Endothelial cell of hepatic sinusoid (primary cell): Measurements from ENCODE around the gene KIAA0825.

Experiments used
- in situ Hi-C: cut with HindIII; loops from 2 replicates; pipeline ENCODE4 v1.10.0; 2017; ENCODE audit warnings: low sequenced_read_pairs

The KIAA0825 gene

DNA sequence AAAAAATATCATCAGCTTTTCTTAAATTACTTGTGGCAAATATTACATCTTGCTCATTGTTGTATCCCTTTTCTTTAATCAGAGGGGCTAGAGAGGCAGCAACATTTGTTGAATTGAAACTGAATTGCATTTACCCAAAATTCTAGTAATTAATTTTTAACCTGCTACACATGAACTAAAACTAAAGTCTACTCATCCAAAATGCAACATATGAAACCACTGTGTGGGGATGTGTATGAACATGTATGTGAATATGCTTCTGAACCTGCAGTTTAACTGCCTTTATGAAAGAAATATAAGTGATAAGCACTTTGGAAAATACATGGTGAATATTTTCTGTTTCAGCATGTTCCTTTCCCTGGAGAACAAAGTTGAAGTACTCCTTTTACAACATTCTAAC is 158.5 kb downstream of the KIAA0825 start:
- in situ Hi-C loops = no loop called here

DNA sequence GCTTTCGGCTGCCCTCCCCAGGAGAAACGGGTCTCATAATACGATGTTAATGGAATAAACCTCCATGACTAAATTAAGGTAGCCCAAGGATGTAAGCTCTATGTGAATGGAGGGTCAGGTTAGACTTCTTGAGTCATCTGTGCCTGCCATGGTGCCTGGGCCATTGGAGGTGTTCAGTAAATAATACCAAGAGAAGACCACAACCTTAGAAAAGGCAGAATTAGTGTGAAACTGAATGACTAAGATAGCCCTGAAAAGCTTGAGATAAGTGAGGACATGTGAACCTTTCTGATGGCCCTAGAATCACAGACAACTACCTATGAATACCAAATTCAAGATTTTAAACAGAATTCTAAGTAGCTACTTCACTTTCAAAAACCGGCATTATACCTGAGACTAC is 160.6 kb downstream of the KIAA0825 start:
- in situ Hi-C loops = no loop called here

DNA sequence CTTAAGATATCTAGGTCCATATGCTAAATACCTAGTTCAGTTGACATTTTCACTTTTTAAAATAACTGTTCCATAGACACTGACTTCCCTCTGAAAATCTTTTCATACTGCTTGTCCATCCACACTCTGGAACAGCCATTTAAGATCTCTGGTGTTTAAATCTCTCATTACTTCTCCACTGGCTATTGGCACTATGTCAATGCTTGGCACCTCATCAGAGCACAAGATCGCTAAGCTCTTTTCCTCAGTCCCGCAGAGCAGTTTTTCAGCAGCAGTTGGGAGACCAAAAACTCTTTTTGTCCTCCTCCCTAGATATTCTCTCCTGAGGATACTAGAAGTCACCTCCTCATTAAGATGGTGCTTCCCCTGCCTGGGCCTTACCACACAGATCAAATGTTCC is 172.7 kb downstream of the KIAA0825 start:
- in situ Hi-C loops = no loop called here

DNA sequence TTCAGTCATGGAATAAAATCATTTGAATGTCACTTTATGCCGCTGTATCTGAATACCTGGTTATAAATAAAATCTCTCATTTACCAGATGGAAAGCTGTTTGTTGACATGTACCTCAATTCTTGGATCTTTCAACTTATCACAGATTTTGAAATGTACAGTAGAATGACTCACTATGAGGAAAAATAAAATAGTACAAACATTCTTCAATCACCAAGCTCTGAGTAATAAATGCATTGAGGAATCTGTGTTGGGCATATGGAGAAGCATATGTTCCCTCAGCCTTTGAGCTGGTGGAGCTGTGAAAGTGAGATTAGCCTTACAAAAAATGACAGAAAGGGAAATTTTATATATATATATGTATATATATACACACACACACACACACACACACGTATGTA is 175.4 kb downstream of the KIAA0825 start:
- in situ Hi-C loops = no loop called here

DNA sequence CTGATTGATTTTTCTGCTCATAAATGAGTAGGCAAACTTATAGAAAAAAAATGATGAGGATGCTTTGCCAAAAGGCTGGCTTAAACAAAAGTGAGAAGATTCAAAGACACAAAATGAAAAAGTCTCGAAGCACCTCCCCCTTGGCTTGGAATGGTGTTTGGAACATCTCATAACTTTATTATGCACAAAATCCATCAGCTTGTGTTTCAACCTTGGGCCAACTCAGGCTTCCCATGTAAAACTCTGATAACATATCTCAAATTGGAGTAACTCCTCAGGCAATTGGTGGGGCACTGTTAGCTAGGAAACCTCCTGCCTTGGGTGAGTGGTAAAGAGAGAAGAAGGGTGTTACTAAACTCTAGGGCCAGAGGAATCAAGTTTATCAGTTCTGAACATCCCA is 176.3 kb downstream of the KIAA0825 start:
- in situ Hi-C loops = no loop called here

DNA sequence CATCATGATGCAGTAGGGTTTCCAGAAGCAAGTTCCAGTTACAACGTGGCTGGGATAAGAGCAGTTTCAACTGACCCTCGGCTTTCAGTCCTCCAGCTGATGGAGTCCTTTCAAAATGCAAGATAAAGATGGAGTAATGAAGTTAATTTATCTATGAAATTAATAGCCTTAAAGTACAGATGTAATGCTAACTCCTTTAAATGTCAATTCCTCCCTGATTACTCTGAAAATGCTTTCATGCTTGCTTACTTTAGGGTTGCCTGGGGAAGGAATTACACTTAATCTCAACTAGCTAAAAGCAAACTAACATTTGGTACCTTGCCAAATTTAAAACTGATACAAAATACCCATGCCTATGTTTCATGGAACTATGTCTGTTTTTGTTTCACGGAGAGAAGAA is 178.4 kb downstream of the KIAA0825 start:
- in situ Hi-C loops = no loop called here

DNA sequence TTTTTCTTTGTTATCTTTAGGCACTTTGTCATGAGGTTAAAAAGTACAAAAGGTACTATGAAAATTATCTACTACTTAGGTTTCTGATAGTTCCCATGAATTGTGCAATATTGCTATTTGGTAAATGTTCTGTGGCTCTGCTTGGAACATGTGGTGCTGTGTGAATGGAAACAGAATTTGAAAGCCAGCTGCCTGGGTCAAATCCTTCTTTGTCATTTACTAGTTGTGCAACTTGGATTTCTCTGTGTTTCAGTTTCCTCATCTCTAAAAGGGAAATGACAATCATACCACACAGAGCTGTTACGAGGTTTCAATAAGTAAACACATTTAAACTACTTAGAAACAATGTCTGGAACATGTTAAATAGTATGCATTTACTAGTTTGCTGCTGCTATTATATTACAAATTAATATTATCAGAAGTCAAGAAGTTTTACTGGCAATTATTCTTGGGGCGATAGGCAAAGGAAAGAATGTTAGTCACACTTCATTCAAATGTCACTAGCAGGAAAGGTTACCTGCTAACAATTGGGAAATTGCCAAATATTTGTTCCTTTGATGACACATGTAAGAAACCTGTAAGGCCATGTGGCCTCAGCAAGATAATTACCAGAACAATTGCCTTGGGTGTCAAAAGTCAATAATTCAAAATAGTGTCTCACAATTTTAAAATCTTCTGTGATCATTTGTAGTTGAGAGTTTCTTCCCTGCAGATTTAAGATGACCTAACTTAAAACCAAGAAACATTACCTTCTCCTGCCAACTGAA is 184.8 kb downstream of the KIAA0825 start:
- in situ Hi-C loops = no loop called here

DNA sequence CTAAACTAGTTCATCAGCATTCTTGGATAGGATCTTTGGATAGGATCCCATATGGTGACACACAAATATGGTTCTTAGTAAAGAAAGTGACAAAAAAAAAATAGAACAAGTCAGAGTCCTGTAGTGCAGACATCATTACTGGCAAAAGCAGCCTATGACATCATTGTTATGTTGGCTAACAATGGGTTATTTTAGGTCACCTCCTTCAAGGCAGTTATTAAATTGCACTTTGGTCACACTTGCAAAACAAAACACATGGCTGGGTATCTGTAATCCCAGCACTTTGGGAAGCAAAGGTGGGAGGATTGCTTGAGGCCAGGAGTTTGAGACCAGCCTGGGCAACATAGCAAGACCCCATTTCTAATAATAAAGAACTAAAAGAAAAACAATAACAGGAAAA is 185.9 kb downstream of the KIAA0825 start:
- in situ Hi-C loops = no loop called here

DNA sequence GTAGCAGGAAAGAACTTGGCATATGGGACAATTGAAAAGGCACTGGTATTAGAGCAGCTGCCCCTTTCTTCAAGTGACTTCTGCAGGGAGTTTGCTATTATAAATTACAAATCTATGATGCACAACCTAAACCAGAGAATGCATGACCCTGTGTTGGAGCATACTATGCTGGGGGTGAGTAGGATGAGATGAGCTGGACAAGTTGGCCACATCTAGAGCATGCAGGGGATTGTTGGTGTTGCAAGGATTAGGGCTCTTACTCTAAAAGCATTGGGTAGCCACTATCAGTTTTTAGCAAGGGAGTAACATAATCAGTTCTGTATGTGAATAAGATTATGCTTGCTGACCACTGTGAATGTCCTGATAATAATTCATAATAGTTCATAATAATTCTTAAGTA is 186.7 kb downstream of the KIAA0825 start:
- in situ Hi-C loops = no loop called here

DNA sequence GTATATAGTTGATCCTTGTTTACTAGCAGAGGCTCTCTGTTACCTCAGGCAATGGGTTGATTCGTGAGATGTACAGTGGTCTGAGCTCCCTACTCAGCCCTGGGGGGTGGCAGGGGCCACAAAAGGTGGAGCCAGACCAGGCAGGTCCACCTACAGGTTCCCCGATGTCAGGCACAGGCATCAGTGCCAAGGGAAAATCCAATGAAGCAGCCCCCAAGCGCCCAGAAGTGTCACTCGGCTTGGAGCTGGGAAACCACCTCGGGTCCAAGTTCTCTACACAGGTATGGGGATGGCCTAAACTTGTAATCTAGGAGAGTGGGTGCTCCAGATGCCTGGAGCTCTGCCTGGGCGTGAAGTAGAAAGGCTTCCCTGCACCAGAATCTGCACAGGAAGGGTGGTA is 188.8 kb downstream of the KIAA0825 start:
- in situ Hi-C loops = no loop called here

DNA sequence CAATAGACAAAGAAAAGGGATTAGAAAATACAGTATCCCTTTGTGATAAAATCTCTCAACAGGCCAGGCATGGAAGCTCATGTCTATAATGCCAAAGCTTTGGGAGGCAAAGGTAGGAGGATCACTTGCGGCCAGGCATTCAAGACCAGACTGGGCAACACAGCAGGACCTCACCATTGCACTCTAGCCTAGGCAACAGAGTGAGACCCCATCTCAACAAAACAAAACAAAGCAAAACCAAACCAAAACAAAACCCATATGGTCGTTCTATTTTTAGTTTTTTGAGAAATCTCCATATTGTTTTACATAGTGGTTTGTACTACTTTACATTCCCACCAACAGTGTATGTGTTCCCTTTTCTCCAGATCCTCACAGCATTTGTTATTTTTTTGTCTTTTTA is 193.0 kb downstream of the KIAA0825 start:
- in situ Hi-C loops = no loop called here

DNA sequence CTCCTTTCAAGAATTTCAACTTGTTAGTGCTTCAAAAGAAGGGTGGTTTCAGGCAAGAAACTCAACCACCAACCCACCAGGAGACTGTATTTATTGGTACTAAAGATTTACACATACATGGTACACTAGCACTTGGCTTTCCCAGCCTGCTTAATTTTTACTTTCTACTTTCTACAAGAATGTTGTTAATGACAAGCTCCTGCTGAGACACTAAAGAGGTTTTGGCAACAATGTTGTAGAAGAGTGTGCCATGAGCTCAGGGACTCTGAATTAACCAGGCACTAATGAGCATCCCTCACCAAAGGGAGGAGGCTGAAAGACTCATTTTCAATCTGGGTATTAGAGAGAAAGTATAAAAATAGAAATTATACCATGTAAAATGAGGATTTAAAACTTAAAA is 195.0 kb downstream of the KIAA0825 start:
- in situ Hi-C loops = no loop called here

DNA sequence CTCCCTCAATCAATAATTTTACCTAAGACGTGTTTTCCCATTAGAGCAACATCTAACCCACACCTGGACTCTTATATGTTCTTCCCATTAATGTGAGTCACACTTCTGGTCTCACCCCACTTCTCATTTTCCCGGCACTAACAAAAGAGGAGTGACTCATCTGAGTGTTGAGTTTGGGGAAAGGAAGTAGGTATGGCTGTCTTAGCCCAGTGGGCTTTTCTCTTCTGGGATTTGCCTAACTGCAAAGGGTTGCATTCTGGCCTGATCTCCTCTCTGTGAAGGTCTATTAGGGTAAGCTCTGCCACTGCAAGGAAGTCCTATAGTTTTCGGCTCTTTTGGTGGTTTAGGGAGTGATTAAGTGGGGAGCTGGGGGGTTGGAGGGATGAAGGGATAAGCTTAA is 195.6 kb downstream of the KIAA0825 start:
- in situ Hi-C loops = no loop called here

DNA sequence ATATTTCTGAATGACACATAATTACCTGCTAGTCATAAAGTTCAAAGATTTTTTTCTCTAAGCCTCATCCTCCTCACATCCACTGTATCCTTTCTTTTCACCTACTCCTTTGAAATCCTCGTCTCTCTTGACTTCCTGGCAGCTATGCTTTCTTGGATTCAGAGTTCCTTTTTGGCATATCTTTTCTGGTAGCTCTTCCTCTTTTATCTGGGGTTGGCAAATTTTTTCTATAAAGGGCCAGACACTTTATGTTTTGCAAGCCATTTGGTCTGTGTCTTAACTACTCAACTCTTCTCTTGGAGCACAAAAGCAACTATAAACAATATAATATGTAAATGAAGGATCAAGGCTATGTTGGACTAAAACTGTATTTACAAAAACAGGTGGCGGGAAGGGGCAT is 197.5 kb downstream of the KIAA0825 start:
- in situ Hi-C loops = no loop called here

DNA sequence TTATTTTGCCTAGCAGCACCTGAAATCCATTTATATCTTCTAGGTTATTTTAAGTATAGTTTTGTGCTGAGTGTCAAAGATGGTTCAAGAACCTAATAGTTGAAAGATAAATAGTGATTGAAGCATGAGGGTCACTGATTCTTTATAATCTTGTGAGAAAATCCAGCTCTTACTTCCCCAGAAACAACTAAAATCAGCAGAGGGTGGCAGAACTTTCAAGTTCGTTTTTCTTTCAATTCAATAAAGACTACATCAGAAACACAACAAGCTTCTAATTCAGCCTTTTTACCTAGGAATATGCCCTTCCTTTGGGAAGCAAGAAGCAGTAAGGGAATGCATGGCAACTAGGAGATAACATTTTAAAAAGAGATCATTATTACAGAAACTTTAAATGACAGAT is 202.6 kb downstream of the KIAA0825 start:
- in situ Hi-C loops = no loop called here

DNA sequence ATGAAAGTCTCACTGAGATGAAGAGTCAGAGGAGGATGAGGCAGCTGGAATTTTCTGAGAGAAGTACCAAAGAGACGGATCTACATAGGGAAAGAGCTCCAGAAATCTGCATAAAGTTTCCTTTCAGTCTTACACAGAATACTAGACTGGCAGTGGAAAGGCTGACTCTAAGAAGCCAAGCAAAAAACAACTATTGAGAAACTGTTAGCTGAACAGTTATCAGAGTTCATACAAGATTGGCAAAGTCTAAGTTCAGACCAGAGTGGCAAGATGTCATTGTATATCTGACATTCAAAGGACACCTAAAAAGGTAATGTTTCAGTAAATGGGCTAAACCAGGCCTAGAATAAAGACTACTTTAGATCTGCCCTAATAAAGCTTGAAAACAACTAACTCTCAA is 209.0 kb downstream of the KIAA0825 start:
- in situ Hi-C loops = no loop called here

DNA sequence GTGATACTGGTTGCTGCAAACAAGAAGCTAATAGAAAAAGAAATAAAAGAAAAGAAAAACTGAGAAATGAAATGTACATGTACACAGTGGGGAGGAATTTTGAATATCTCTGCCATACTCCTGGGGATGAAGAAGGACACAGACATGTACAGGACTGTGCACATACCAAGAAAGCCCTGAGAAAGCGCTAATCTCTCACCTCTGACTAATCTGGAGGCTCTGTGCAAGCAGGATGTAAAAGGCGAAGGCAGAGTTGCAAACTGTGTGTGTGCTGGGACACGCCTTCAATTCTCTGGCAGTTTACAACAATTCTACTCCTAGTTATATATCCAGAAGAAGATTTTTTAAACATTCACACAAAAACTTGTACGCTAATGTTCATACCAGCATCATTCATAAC is 211.4 kb downstream of the KIAA0825 start:
- in situ Hi-C loops = no loop called here

DNA sequence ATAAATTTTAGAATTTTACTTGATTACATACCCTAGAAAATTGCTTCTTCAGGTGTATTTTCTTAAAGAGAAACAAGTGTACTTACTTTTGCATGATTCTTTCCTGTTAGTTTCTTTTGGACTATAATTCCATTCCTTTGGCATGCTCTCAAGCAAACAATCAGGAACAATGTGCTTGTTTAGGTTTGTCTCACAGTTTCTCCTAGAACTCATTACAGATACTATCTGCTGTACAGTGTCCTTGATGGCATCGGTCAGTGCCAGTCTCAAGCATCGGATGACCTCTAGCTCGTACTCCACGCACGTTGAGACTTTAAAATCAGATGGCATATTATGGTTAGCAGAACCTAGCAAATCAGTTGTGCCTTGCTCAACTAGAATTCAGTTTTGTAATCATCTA is 214.9 kb downstream of the KIAA0825 start:
- in situ Hi-C loops = no loop called here

DNA sequence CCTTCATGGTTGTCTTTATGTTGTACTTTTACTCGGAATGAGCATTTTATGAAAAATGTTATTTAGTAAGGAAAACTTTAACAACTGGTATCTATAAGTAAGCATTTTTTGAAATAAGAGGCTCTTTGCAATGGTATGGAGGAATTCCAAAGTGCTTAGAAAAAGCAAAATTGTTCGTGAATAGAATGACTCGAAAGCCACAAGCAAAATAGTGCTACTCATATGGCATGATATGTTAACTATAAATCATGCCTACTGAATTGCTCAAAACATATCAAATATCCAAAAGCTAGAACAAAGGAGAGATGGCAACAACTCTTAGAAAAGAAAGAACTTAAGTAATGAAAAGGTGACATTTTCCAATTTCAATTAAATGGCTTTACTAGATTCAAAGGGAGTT is 216.3 kb downstream of the KIAA0825 start:
- in situ Hi-C loops = no loop called here

DNA sequence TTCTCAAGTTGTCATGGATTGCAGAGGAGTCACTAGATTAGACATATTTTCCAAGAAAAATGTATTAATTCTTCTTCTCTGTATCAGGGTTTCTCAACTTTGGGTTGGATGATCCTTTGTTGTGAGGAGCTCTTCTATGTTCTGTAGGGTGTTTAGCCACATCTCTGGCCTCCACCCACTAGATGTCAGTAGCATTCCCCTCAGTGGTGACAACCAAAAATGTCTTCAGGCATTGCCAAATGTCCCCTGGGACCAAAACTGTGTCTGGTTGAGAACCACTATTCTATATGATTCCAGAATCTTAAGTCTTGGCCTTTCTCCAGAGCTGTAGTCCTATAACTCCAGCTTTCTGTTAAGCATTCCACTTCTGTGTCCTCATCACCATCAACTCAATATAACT is 220.9 kb downstream of the KIAA0825 start:
- in situ Hi-C loops = no loop called here

DNA sequence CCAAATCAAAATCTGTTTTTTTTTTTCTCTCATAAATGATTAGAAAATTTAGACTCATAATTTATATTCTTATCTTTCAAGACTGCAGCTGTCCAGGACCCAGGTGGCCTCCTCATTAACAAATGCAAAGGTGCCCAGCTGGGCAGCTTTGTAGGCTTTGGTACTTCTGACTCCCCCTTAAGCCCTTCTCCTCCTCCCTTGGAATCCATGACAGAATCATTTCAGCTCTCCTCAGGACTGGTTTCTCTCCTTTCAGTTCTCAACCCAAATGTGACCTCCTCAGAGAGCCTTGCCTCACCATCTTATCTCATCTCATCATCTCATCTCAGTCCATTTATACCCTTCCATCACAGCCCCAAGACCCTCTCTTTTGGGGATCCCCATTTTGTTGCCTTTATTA is 221.7 kb downstream of the KIAA0825 start:
- in situ Hi-C loops = no loop called here

DNA sequence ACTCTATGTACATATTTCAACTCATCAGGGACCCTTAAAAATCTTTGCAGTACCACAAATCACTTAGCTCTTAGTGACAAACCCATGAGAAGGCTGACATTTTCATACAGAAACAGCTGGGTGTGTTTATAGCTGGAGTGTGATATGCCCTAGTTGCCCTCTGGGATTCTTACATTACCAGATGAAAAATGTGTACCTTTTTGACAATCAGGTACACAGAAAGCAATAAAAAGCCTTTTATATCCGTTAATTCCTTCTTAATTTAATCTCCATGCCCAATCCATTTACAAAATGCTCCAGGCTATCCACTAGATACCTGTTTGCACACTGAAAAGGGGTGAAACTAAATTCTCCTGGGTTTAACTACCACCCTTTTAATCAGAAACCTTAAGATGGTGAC is 222.9 kb downstream of the KIAA0825 start:
- in situ Hi-C loops = no loop called here

DNA sequence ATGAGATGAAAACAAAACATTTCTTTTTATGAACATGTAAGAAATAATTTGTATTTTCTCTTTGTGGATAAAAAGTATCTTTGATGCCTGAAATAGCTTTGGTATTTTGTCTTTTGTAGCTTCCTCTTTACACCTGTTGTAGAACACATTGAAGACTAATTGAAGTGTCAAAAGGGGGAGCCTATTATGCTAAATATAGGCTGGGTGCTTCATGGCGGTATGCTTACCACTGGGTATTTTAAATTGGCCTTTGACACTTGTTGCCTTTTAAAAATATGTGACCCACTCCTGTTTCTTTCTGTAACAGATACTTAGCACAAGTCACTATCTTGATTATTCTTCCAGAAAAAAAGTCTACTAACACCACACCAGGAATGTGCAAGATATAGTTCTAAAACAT is 226.4 kb downstream of the KIAA0825 start:
- in situ Hi-C loops = no loop called here
